Liver (tissue), 9 donors: ENCODE measurements around the gene JAKMIP1. TPM values are rescaled to one million over a fixed set of nuclear protein-coding genes. Genes with fewer than 3 reads are reported as not detected.
A peak's percentile ranks its signal among the peaks of the same experiment; 100 is the strongest.

Experiments
- DNase-seq: peaks from one replicate; pipeline ENCODE4 v3.0.0-alpha.2; 2017; ENCODE audit warnings: low spot score
- H3K27ac ChIP-seq, 2 donors: one replicate each; pipeline ENCODE4 v1.7.0; 2013; ENCODE audit warnings: inconsistent platforms in 2 of 2, low read length in 2 of 2, control low read depth in 1 of 2, low read depth in 1 of 2, mild to moderate bottlenecking in 1 of 2
- H3K27me3 ChIP-seq, 4 donors: one replicate each; pipeline versions ENCODE4 v1.6.1 to v1.7.0; 2013; ENCODE audit warnings: low read length in 3 of 4, inconsistent platforms in 1 of 4, mild to moderate bottlenecking in 1 of 4, moderate library complexity in 1 of 4; ENCODE audit not compliant: control insufficient read depth in 4 of 4, insufficient read depth in 4 of 4
- H3K36me3 ChIP-seq, 4 donors: one replicate each; pipeline versions ENCODE4 v1.6.1 to v1.7.0; 2013; ENCODE audit warnings: low read length in 3 of 4, mild to moderate bottlenecking in 3 of 4, low read depth in 1 of 4, moderate library complexity in 1 of 4; ENCODE audit not compliant: control insufficient read depth in 4 of 4, insufficient read depth in 3 of 4
- H3K4me1 ChIP-seq, 4 donors: one replicate each; pipeline versions ENCODE4 v1.6.1 to v1.7.0; 2013; ENCODE audit warnings: low read length in 3 of 4, mild to moderate bottlenecking in 3 of 4, moderate library complexity in 1 of 4; ENCODE audit not compliant: control insufficient read depth in 4 of 4, insufficient read depth in 4 of 4
- H3K4me3 ChIP-seq, 3 donors: one replicate each; pipeline versions ENCODE4 v1.6.1 to v1.7.0; 2013; ENCODE audit warnings: low read length in 3 of 3, control low read depth in 1 of 3, low read depth in 1 of 3, mild to moderate bottlenecking in 1 of 3
- H3K9ac ChIP-seq, 2 donors: one replicate each; pipeline ENCODE4 v1.7.0; 2013; ENCODE audit warnings: low read length in 2 of 2, mild to moderate bottlenecking in 2 of 2, moderate library complexity in 2 of 2, control low read depth in 1 of 2, low read depth in 1 of 2
- H3K9me3 ChIP-seq, 4 donors: one replicate each; pipeline versions ENCODE4 v1.6.1 to v1.7.0; 2013; ENCODE audit warnings: low read length in 3 of 4; ENCODE audit not compliant: control insufficient read depth in 4 of 4
- CTCF ChIP-seq: fragments of 150-350 bp; IDR thresholded peaks from 2 replicates; pipeline ENCODE4 v1.5.1; 2017; ENCODE audit warnings: improper control_type of control experiment, low read depth, low read length; ENCODE audit not compliant: missing input control
- FOXA1 ChIP-seq: IDR thresholded peaks from 2 replicates; pipeline ENCODE4 v1.6.1; 2016; ENCODE audit warnings: antibody characterized with exemption
- FOXA2 ChIP-seq: IDR thresholded peaks from 2 replicates; pipeline ENCODE4 v1.6.1; 2016; ENCODE audit warnings: antibody characterized with exemption
- GABPA ChIP-seq, 2 donors: IDR thresholded peaks in 1 of 2; conservative IDR thresholded peaks in 1 of 2; 2 replicates each; pipeline ENCODE4 v1.6.1; 2016; ENCODE audit warnings: antibody characterized with exemption in 2 of 2, mild to moderate bottlenecking in 1 of 2, moderate library complexity in 1 of 2
- HNF4A ChIP-seq, 2 donors: conservative IDR thresholded peaks; 2 replicates each; pipeline ENCODE4 v1.6.1; 2016; ENCODE audit warnings: antibody characterized with exemption in 2 of 2, mild to moderate bottlenecking in 2 of 2
- HNF4G ChIP-seq: IDR thresholded peaks from 2 replicates; pipeline ENCODE4 v1.6.1; 2016; ENCODE audit warnings: antibody characterized with exemption
- JUND ChIP-seq, 2 donors: IDR thresholded peaks; 2 replicates each; pipeline ENCODE4 v1.6.1; 2016; ENCODE audit warnings: antibody characterized with exemption in 2 of 2
- NR2F2 ChIP-seq: IDR thresholded peaks from 2 replicates; pipeline ENCODE4 v1.6.1; 2016; ENCODE audit warnings: antibody characterized with exemption
- RAD21 ChIP-seq, 2 donors: IDR thresholded peaks; 2 replicates each; pipeline ENCODE4 v1.6.1; 2016; ENCODE audit warnings: antibody characterized with exemption in 2 of 2, mild to moderate bottlenecking in 2 of 2
- RXRA ChIP-seq, 2 donors: IDR thresholded peaks; 2 replicates each; pipeline ENCODE4 v1.6.1; 2017 to 2018; ENCODE audit warnings: antibody characterized with exemption in 2 of 2, mild to moderate bottlenecking in 1 of 2
- TAF1 ChIP-seq: conservative IDR thresholded peaks from 2 replicates; pipeline ENCODE4 v1.6.1; 2016; ENCODE audit warnings: antibody characterized with exemption, mild to moderate bottlenecking
- WGBS: extraction: QIAGEN DNeasy Blood & Tissue Kit; methylation state at CpG from one replicate; pipeline ENCODE4 v1.1.7; 2013; 5-methylcytosine and 5-hydroxymethylcytosine counted together
- polyA plus RNA-seq, 2 donors: library from polyadenylated mRNA; stranded (reverse) in 1 of 2; unstranded in 1 of 2; fragments of 200-250 nt in 1 of 2; fragments of >200 nt in 1 of 2; fragmentation: Nextera tagmentation in 1 of 2; extraction: Ambion mirVana in 1 of 2; gene quantifications; one replicate each; pipeline versions ENCODE4 v1.2.1 to v1.2.3, GENCODE V29; 2013 to 2015
- total RNA-seq, 2 donors: library from RNA; depleted of rRNA; stranded (reverse); fragments of >200 nt; gene quantifications; one replicate each; pipeline ENCODE4 v1.2.3, GENCODE V29; 2014
- TF ChIP-seq, protein P1 (sequence below): IDR thresholded peaks from 2 replicates; pipeline ENCODE4 v1.6.1; 2016; ENCODE audit warnings: antibody characterized with exemption
- TF ChIP-seq, protein P2 (sequence below): IDR thresholded peaks from 2 replicates; pipeline ENCODE4 v1.6.1; 2016; ENCODE audit warnings: antibody characterized with exemption
- TF ChIP-seq, protein P3 (sequence below): IDR thresholded peaks from 2 replicates; pipeline ENCODE4 v1.6.1; 2016; ENCODE audit warnings: antibody characterized with exemption
- donor health status: healthy.
- donor health status: healthy.
- donor health status: healthy.
- donor health status: healthy.
- donor health status: healthy.

Gene JAKMIP1
- total and polyA plus RNA-seq, 4 donors: 0.08 to 0.50 TPM; not detected in 2

DNA sequence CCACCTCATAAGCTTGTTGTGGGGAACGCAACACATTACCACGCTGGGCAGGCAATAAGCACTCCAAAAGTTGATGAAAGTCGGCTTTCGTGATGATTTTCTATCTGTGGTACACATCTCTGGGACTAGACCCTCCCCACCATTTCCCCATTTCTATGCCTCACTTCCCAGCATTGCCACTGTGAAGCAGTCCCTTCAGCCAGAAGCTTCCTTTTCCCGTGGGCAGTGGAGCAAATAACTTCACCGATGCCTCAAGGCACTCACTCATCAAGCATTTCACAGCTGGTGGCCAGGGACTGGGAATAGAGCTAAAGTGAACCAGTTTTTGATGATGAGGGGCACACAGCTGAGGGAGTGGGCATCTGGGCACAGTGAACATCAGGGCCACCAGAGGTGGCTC, 201.0 kb downstream of the JAKMIP1 start:
- no peak for DNase-seq
- H3K9me3 ChIP-seq: no peaks in the 10 kb centered on the region
- no peaks in the 10 kb centered on the region for H3K4me1 ChIP-seq
- WGBS: 73% methylated on average over 6 of the region's 6 CpGs
- no peak overlapping the region for H3K9ac ChIP-seq
- H3K27me3 ChIP-seq: no peaks in the 10 kb centered on the region
- TF ChIP-seq HNF4A (conservative IDR thresholded peaks at IDR 0.05): no peak
- TF ChIP-seq JUND (IDR thresholded peaks at IDR 0.05): no peak
- H3K4me3 ChIP-seq: no peak overlapping the region
- no peaks in the 10 kb centered on the region for H3K36me3 ChIP-seq
- no peak overlapping the region for H3K27ac ChIP-seq

GRCh38 chr4:5998333-5998936, 201.9 kb downstream of the JAKMIP1 start:
- Histone ChIP-seq H3K9me3 (no peaks in the 10 kb centered on the region), H3K36me3 (no peaks in the 10 kb centered on the region), H3K9ac (no peak overlapping the region), H3K4me1 (no peaks in the 10 kb centered on the region), H3K27ac (no peak overlapping the region), H3K4me3 (no peak overlapping the region), H3K27me3 (no peaks in the 10 kb centered on the region)
- TF ChIP-seq RAD21 (IDR thresholded peaks at IDR 0.05) (peak; percentile 90 to 92), NR2F2 (no peak), HNF4A (conservative IDR thresholded peaks at IDR 0.05) (peak in 1 of 2 donors; percentile 18), CTCF (peak; percentile 88)
- DNase-seq: peak; percentile 61
- WGBS: 3% methylated on average over 9 of the region's 9 CpGs

DNA sequence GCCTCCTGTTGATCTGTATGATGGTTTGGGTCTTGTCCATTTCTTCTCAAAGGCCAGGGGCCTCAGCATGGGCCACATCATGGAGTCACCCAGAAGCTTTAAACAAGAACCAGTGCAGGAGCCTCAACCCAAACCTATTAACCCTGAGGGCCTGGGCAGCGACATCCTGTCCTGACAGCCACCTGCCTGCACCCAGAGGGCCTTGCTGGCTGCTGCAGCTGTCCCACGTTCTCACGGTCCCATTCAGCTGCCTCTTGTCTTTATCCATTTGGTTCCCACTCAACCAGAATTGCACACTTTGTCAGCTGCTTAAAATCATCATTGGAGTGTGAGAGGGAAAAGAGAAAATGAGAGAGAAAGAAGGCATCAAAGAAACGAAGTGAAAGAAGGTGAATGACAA, 203.7 kb downstream of the JAKMIP1 start:
- H3K9ac ChIP-seq: no peak overlapping the region
- DNase-seq: no peak
- H3K4me1 ChIP-seq: no peaks in the 10 kb centered on the region
- no peak for TF ChIP-seq RXRA (IDR thresholded peaks at IDR 0.05)
- WGBS: 56% methylated on average over 4 of the region's 4 CpGs
- no peaks in the 10 kb centered on the region for H3K36me3 ChIP-seq
- H3K9me3 ChIP-seq: no peaks in the 10 kb centered on the region
- H3K4me3 ChIP-seq: no peak overlapping the region
- H3K27ac ChIP-seq: no peak overlapping the region
- no peaks in the 10 kb centered on the region for H3K27me3 ChIP-seq

DNA sequence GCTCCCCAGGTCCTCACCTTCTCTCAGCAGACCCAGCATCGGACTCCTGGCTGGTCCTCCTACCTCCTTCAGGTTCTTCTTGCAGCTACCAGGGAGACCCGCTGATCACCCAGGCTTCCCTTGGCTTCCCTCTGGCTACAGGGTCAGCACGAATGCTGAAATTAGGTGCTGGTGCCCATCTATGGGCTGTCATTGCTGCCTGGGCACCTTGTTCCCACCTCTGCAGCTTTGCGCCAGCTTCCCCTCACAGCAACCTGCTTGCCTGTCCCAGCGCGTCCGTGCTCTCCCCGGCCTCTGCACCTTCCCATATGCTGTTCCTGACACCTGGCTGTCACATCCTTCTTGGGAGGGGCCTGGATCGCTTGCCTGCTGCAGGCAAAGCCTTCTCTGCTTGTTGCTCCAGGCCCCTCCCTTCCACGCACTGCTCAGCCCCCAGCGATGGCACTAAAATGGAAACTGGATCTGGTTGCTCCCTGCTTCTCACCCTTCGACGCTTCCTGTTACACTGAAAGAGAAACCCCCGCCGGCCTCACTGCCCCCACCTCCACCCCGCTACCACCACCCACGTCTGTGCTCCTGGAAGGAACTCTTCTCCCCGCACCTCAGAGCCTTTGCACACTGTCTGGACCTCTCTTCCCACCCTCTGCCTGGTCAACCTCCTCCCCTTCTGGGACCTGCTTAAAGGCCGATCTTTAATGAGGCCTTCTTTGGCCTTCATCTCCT, 204.3 kb downstream of the JAKMIP1 start:
- no peak for DNase-seq
- no peak for TF ChIP-seq GABPA (IDR thresholded peaks at IDR 0.05 in 1 of 2, conservative IDR thresholded peaks at IDR 0.05 in 1 of 2)
- no peak for TF ChIP-seq RAD21 (IDR thresholded peaks at IDR 0.05)
- TF ChIP-seq FOXA2: no peak
- no peak for TF ChIP-seq NR2F2
- no peak for TF ChIP-seq CTCF
- no peak for TF ChIP-seq FOXA1
- TF ChIP-seq, protein P1, sequence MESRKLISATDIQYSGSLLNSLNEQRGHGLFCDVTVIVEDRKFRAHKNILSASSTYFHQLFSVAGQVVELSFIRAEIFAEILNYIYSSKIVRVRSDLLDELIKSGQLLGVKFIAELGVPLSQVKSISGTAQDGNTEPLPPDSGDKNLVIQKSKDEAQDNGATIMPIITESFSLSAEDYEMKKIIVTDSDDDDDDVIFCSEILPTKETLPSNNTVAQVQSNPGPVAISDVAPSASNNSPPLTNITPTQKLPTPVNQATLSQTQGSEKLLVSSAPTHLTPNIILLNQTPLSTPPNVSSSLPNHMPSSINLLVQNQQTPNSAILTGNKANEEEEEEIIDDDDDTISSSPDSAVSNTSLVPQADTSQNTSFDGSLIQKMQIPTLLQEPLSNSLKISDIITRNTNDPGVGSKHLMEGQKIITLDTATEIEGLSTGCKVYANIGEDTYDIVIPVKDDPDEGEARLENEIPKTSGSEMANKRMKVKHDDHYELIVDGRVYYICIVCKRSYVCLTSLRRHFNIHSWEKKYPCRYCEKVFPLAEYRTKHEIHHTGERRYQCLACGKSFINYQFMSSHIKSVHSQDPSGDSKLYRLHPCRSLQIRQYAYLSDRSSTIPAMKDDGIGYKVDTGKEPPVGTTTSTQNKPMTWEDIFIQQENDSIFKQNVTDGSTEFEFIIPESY: no peak
- TF ChIP-seq HNF4A (conservative IDR thresholded peaks at IDR 0.05): no peak
- TF ChIP-seq, protein P2, sequence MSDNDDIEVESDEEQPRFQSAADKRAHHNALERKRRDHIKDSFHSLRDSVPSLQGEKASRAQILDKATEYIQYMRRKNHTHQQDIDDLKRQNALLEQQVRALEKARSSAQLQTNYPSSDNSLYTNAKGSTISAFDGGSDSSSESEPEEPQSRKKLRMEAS: no peak
- TF ChIP-seq, protein P3, sequence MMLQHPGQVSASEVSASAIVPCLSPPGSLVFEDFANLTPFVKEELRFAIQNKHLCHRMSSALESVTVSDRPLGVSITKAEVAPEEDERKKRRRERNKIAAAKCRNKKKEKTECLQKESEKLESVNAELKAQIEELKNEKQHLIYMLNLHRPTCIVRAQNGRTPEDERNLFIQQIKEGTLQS: no peak
- no peak for TF ChIP-seq TAF1
- no peak for TF ChIP-seq HNF4G

More for the DNA sequence above, 204.3 kb downstream of the JAKMIP1 start:
- Histone ChIP-seq H3K4me1 (no peaks in the 10 kb centered on the region), H3K4me3 (no peak overlapping the region), H3K27ac (no peak overlapping the region), H3K36me3 (no peaks in the 10 kb centered on the region), H3K9ac (no peak overlapping the region), H3K27me3 (no peaks in the 10 kb centered on the region), H3K9me3 (no peaks in the 10 kb centered on the region)
- WGBS: 65% methylated on average over 19 of the region's 19 CpGs
